ENCODE results near the gene CAMK2G.

CAMK2G gene

GRCh38 chr10:73878365-73878764, 4.0 kb upstream of the CAMK2G start:
- no peak for DNase-seq

GRCh38 chr10:73877533-73878160, 3.3 kb upstream of the CAMK2G start:
- no peak for DNase-seq

- DNase-seq, result peak; percentile 36
These were observed 2.6 kb upstream of the CAMK2G start for GRCh38 chr10:73876971-73877370.

- no peak for DNase-seq
These were observed 2.2 kb upstream of the CAMK2G start for GRCh38 chr10:73876566-73876965.

- DNase-seq, result peak; percentile 17
These were observed 1.8 kb upstream of the CAMK2G start for GRCh38 chr10:73876157-73876556.

- DNase-seq, result peak; percentile 39
These were observed 752 bp upstream of the CAMK2G start for GRCh38 chr10:73875139-73875475.

GRCh38 chr10:73873838-73874215, 528 bp downstream of the CAMK2G start:
- peak; percentile 44 for DNase-seq

- no peak for DNase-seq
These were observed 1.1 kb downstream of the CAMK2G start for GRCh38 chr10:73873142-73873837.

GRCh38 chr10:73872190-73872710, 2.1 kb downstream of the CAMK2G start:
- DNase-seq, result no peak

GRCh38 chr10:73871295-73872189, 2.8 kb downstream of the CAMK2G start:
- DNase-seq, result peak; percentile 21

GRCh38 chr10:73868655-73869195, 5.6 kb downstream of the CAMK2G start:
- DNase-seq, result no peak

- no peak for DNase-seq
These were observed 6.3 kb downstream of the CAMK2G start for GRCh38 chr10:73867871-73868631.

GRCh38 chr10:73867126-73867807, 7.1 kb downstream of the CAMK2G start:
- DNase-seq, result no peak

- no peak for DNase-seq
These were observed 7.7 kb downstream of the CAMK2G start for GRCh38 chr10:73866621-73867020.

GRCh38 chr10:73865459-73866442, 8.6 kb downstream of the CAMK2G start:
- no peak for DNase-seq

GRCh38 chr10:73865107-73865458, 9.3 kb downstream of the CAMK2G start:
- DNase-seq, result no peak

GRCh38 chr10:73864229-73864628, 10.1 kb downstream of the CAMK2G start:
- DNase-seq, result no peak

- no peak for DNase-seq
These were observed 11.1 kb downstream of the CAMK2G start for GRCh38 chr10:73863039-73863817.

GRCh38 chr10:73862011-73862410, 12.3 kb downstream of the CAMK2G start:
- DNase-seq, result no peak

All from DMS53 (cell line).